IMR-90 (cell line): ENCODE data around the gene UCP1.

Experiments
- BHLHE40 ChIP-seq: fragments of 150-350 bp; IDR thresholded peaks from 2 replicates; pipeline ENCODE4 v1.6.1; 2016; ENCODE audit warnings: mild to moderate bottlenecking, low read depth, low read length
- CEBPB ChIP-seq: IDR thresholded peaks from 2 replicates; pipeline ENCODE4 v1.6.1; 2012; ENCODE audit warnings: low read depth, low read length, improper control_type of control experiment
- FOS ChIP-seq: fragments of 150-350 bp; IDR thresholded peaks from 2 replicates; pipeline ENCODE4 v1.6.1; 2016; ENCODE audit warnings: low read depth, low read length
- MAFK ChIP-seq: IDR thresholded peaks from 2 replicates; pipeline ENCODE4 v1.6.1; 2012; ENCODE audit warnings: low read depth, low read length, improper control_type of control experiment
- MXI1 ChIP-seq: IDR thresholded peaks from 2 replicates; pipeline ENCODE4 v1.6.1; 2012; ENCODE audit warnings: low read depth, mild to moderate bottlenecking, low read length, moderate library complexity, borderline replicate concordance
- NFE2L2 ChIP-seq: fragments of 150-350 bp; IDR thresholded peaks from 2 replicates; pipeline ENCODE4 v1.6.1; 2016; ENCODE audit warnings: low read depth, mild to moderate bottlenecking, low read length
- POLR2A ChIP-seq: IDR thresholded peaks from 2 replicates; pipeline ENCODE4 v1.6.1; 2012; ENCODE audit warnings: mild to moderate bottlenecking, low read depth, low read length
- RAD21 ChIP-seq: IDR thresholded peaks from 2 replicates; pipeline ENCODE4 v1.6.1; 2012; ENCODE audit warnings: low read length, improper control_type of control experiment
- RCOR1 ChIP-seq: IDR thresholded peaks from 2 replicates; pipeline ENCODE4 v1.6.1; 2012; ENCODE audit warnings: mild to moderate bottlenecking, low read length, improper control_type of control experiment; ENCODE audit not compliant: insufficient replicate concordance
- RFX5 ChIP-seq: IDR thresholded peaks from 2 replicates; pipeline ENCODE4 v1.8.0; 2012; ENCODE audit warnings: low read depth, mild to moderate bottlenecking, low read length, moderate library complexity
- SMC3 ChIP-seq: fragments of 150-350 bp; IDR thresholded peaks from 2 replicates; pipeline ENCODE4 v1.6.1; 2016; ENCODE audit warnings: low read depth, mild to moderate bottlenecking, antibody characterized with exemption, low read length, moderate library complexity
- TF ChIP-seq, protein P1 (sequence below): conservative IDR thresholded peaks from 2 replicates; pipeline ENCODE4 v1.5.1; 2012; ENCODE audit warnings: mild to moderate bottlenecking, low read depth, low read length, improper control_type of control experiment
- TF ChIP-seq, protein P2 (sequence below): fragments of 150-350 bp; IDR thresholded peaks from 2 replicates; pipeline ENCODE4 v1.6.1; 2016; ENCODE audit warnings: low read depth, mild to moderate bottlenecking, low read length, moderate library complexity, borderline replicate concordance
- TF ChIP-seq, protein P3 (sequence below): fragments of 150-350 bp; IDR thresholded peaks from 2 replicates; pipeline ENCODE4 v1.6.1; 2017; ENCODE audit warnings: mild to moderate bottlenecking, antibody characterized with exemption, low read length, low read depth

DNA sequence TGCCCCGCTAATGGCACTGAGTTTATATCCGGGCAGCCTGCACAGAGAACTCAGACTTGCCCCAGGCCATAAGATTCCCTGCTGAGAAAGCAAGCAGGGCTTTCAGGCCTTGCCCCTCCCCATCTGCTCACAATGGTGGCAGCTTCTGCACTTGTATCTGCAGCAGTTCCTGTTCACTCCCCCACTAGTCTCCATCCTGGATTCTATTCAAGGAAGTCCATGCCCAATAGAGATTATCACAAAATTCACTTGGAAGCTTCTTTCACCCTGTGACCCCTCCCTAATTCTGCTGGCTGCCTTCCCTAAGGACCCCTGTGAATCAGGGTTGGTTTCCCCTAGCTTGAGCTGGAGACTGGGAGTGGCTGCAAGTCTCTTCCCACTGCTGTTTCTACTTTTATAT lies 34.5 kb upstream of the UCP1 start:
- TF ChIP-seq, protein P1, sequence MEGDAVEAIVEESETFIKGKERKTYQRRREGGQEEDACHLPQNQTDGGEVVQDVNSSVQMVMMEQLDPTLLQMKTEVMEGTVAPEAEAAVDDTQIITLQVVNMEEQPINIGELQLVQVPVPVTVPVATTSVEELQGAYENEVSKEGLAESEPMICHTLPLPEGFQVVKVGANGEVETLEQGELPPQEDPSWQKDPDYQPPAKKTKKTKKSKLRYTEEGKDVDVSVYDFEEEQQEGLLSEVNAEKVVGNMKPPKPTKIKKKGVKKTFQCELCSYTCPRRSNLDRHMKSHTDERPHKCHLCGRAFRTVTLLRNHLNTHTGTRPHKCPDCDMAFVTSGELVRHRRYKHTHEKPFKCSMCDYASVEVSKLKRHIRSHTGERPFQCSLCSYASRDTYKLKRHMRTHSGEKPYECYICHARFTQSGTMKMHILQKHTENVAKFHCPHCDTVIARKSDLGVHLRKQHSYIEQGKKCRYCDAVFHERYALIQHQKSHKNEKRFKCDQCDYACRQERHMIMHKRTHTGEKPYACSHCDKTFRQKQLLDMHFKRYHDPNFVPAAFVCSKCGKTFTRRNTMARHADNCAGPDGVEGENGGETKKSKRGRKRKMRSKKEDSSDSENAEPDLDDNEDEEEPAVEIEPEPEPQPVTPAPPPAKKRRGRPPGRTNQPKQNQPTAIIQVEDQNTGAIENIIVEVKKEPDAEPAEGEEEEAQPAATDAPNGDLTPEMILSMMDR, result no peak
- TF ChIP-seq, protein P2, sequence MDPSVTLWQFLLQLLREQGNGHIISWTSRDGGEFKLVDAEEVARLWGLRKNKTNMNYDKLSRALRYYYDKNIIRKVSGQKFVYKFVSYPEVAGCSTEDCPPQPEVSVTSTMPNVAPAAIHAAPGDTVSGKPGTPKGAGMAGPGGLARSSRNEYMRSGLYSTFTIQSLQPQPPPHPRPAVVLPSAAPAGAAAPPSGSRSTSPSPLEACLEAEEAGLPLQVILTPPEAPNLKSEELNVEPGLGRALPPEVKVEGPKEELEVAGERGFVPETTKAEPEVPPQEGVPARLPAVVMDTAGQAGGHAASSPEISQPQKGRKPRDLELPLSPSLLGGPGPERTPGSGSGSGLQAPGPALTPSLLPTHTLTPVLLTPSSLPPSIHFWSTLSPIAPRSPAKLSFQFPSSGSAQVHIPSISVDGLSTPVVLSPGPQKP, result no peak
- TF ChIP-seq BHLHE40, result no peak
- no peak for TF ChIP-seq RFX5
- TF ChIP-seq POLR2A, result no peak
- no peak for TF ChIP-seq MAFK
- TF ChIP-seq, protein P3, sequence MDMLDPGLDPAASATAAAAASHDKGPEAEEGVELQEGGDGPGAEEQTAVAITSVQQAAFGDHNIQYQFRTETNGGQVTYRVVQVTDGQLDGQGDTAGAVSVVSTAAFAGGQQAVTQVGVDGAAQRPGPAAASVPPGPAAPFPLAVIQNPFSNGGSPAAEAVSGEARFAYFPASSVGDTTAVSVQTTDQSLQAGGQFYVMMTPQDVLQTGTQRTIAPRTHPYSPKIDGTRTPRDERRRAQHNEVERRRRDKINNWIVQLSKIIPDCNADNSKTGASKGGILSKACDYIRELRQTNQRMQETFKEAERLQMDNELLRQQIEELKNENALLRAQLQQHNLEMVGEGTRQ, result no peak
- TF ChIP-seq FOS, result no peak
- no peak for TF ChIP-seq NFE2L2
- TF ChIP-seq CEBPB, result no peak
- TF ChIP-seq RCOR1, result no peak
- no peak for TF ChIP-seq SMC3
- TF ChIP-seq RAD21, result no peak
- no peak for TF ChIP-seq MXI1
